ENCODE measurements around the gene CRACDL. TPM values are rescaled to one million over a fixed set of nuclear protein-coding genes. Genes with fewer than 3 reads are reported as not detected.

The CRACDL gene
- polyA plus RNA-seq, 1 experiment, result not detected

GRCh38 chr2:98867539-98868309, 68.3 kb downstream of the CRACDL start:
- DNase-seq (ENCODE audit: low read depth), result no peak
- no peak overlapping the region for H3K4me3 ChIP-seq (ENCODE audit: low read depth, low read length)
- POLR2A ChIA-PET, result no interaction called here
- TF ChIP-seq CTCF (IDR thresholded peaks at IDR 0.05; ENCODE audit: insufficient read depth, low read depth, low read length), result no peak
- no peaks in the 10 kb centered on the region for H3K27me3 ChIP-seq (ENCODE audit: control insufficient read depth, insufficient read depth, low read length)
- no peaks in the 10 kb centered on the region for H3K36me3 ChIP-seq (ENCODE audit: control insufficient read depth, insufficient read depth, low read length)
- CTCF ChIA-PET, result interaction anchor here (0.8 kb wide), 1 partner anchor 18 kb away, joined by 3 read pairs; no protein-coding TSS in a partner anchor

DNA sequence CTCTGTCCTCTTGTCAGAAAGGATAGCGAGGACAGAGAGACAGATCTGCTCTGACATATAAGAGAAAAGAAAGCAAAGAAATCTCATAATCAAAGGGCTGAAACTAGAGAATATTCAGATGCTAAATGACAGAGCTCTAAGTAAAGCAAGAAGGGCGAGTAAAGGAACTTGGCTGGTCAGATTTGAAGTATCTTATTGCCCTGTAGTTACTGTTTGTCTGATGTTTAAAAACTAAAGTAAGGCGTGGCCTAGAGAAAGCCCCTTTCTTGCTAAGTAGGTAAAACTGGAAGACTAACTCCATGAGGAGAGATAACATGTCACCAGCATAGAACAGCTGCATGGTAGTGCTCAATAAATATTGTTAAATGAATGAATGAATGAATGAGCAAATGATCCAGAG, 70.0 kb downstream of the CRACDL start:
- no peak for DNase-seq (ENCODE audit: low read depth)
- POLR2A ChIA-PET, result no interaction called here
- H3K27me3 ChIP-seq (ENCODE audit: control insufficient read depth, insufficient read depth, low read length), result no peaks in the 10 kb centered on the region
- no peaks in the 10 kb centered on the region for H3K36me3 ChIP-seq (ENCODE audit: control insufficient read depth, insufficient read depth, low read length)
- H3K4me3 ChIP-seq (ENCODE audit: low read depth, low read length), result no peak overlapping the region
- CTCF ChIA-PET, result interaction anchor here (1.2 kb wide), 1 partner anchor 20 kb away, joined by 3 read pairs; no protein-coding TSS in a partner anchor
- TF ChIP-seq CTCF (IDR thresholded peaks at IDR 0.05; ENCODE audit: insufficient read depth, low read depth, low read length), result no peak

- Histone ChIP-seq H3K27me3 (ENCODE audit: control insufficient read depth, insufficient read depth, low read length) (no peaks in the 10 kb centered on the region), H3K36me3 (ENCODE audit: control insufficient read depth, insufficient read depth, low read length) (no peaks in the 10 kb centered on the region), H3K4me3 (ENCODE audit: low read depth, low read length) (no peak overlapping the region)
- TF ChIP-seq CTCF (IDR thresholded peaks at IDR 0.05; ENCODE audit: insufficient read depth, low read depth, low read length), result no peak
- no peak for DNase-seq (ENCODE audit: low read depth)
- ChIA-PET POLR2A (no interaction called here), CTCF (no interaction called here)
These were observed 74.4 kb downstream of the CRACDL start for GRCh38 chr2:98861601-98862000.

GRCh38 chr2:98859323-98859722, 76.7 kb downstream of the CRACDL start:
- CTCF ChIA-PET, result no interaction called here
- no peak for DNase-seq (ENCODE audit: low read depth)
- no peaks in the 10 kb centered on the region for H3K36me3 ChIP-seq (ENCODE audit: control insufficient read depth, insufficient read depth, low read length)
- no peaks in the 10 kb centered on the region for H3K27me3 ChIP-seq (ENCODE audit: control insufficient read depth, insufficient read depth, low read length)
- H3K4me3 ChIP-seq (ENCODE audit: low read depth, low read length), result no peak overlapping the region
- TF ChIP-seq CTCF (IDR thresholded peaks at IDR 0.05; ENCODE audit: insufficient read depth, low read depth, low read length), result no peak
- POLR2A ChIA-PET, result no interaction called here

GRCh38 chr2:98857001-98857400, 79.0 kb downstream of the CRACDL start:
- ChIA-PET CTCF (no interaction called here), POLR2A (no interaction called here)
- no peaks in the 10 kb centered on the region for H3K27me3 ChIP-seq (ENCODE audit: control insufficient read depth, insufficient read depth, low read length)
- H3K4me3 ChIP-seq (ENCODE audit: low read depth, low read length), result no peak overlapping the region
- no peak for TF ChIP-seq CTCF (IDR thresholded peaks at IDR 0.05; ENCODE audit: insufficient read depth, low read depth, low read length)
- DNase-seq (ENCODE audit: low read depth), result no peak
- no peaks in the 10 kb centered on the region for H3K36me3 ChIP-seq (ENCODE audit: control insufficient read depth, insufficient read depth, low read length)

Measured in BJ (cell line).